ENCODE data around the gene RHBDD2. TPM values are rescaled to one million over a fixed set of nuclear protein-coding genes. Genes with fewer than 3 reads are reported as not detected.
"Not testable (repeated sequence)": the region's sequence is repeated elsewhere in the genome, so short reads cannot be mapped to it uniquely, and the experiment has no call there.

The RHBDD2 gene
- polyA plus RNA-seq, 1 of the 3 experiments (the other 2 are of a cell fraction), result 77.6 TPM

DNA sequence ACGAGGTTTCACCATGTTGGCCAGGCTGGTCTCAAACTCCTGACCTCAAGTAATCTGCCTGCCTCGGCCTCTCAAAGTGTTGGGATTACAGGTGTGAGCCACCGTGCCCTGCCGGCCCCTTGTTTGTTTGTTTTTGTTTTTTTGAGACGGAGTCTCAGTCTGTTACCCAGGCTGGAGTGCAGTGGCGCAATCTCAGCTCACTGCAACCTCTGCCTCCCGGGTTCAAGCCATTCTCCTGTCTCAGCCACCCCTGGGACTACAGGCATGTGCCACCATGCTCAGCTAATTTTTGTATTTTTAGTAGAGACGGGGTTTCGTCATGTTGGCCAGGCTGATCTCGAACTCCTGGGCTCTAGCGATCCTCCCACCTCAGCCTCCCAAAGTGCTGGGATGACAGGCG is 32.4 kb downstream of the RHBDD2 start:
- H4K20me1 ChIP-seq (ENCODE audit: insufficient read depth); H3K4me3 ChIP-seq (ENCODE audit: low read depth in 2 of 2, low read length in 1 of 2); H3K27ac ChIP-seq (ENCODE audit: low read depth in 2 of 2, low read length in 1 of 2); POLR2A ChIA-PET; H3K4me2 ChIP-seq; H3K27me3 ChIP-seq (ENCODE audit: insufficient read depth); H3K4me1 ChIP-seq (ENCODE audit: control insufficient read depth in 1 of 2, insufficient read depth in 2 of 2, low read depth in 1 of 2, low read length in 1 of 2); DNase-seq; H3K9me2 ChIP-seq; H3K9ac ChIP-seq; H3K36me3 ChIP-seq (replicated peaks in 1 of 2; ENCODE audit: control insufficient read depth in 1 of 2, insufficient read depth in 2 of 2, low read length in 1 of 2); H2AFZ ChIP-seq (ENCODE audit: low read depth); H3K9me3 ChIP-seq: not testable (repeated sequence)
- 72% methylated on average over 12 of the region's 12 CpGs for WGBS (ENCODE audit: low lambda C conversion rate)
- CTCF ChIA-PET, result interaction anchor here (0.7 to 4.9 kb wide), 3 partner anchors 20 to 109 kb away, joined by 4 to 15 read pairs (median 6); no protein-coding TSS in a partner anchor
- H3F3A ChIP-seq (replicated peaks; ENCODE audit: insufficient read depth), result peaks cover 10% of the 10 kb centered on the region
- peaks cover 10% of the 10 kb centered on the region for H3K79me2 ChIP-seq (ENCODE audit: insufficient read depth)

- Histone ChIP-seq H2AFZ (ENCODE audit: low read depth) (no peak overlapping the region), H3K27me3 (ENCODE audit: insufficient read depth) (no peaks in the 10 kb centered on the region), H3K79me2 (ENCODE audit: insufficient read depth) (peaks cover 31% of the 10 kb centered on the region), H3K9me2 (no peaks in the 10 kb centered on the region), H3K4me1 (ENCODE audit: control insufficient read depth in 1 of 2, insufficient read depth in 2 of 2, low read depth in 1 of 2, low read length in 1 of 2) (peaks cover 5 to 10% of the 10 kb centered on the region in 2 experiments; a peak in 2 of 4 replicates), H3K36me3 (replicated peaks in 1 of 2; ENCODE audit: control insufficient read depth in 1 of 2, insufficient read depth in 2 of 2, low read length in 1 of 2) (no peaks in the 10 kb centered on the region), H3K9me3 (no peaks in the 10 kb centered on the region), H4K20me1 (ENCODE audit: insufficient read depth) (no peaks in the 10 kb centered on the region; the same call in 1 of the 2 replicates), H3K27ac (ENCODE audit: low read depth in 2 of 2, low read length in 1 of 2) (no peak overlapping the region), H3K9ac (no peak overlapping the region), H3K4me2 (no peak overlapping the region), H3K4me3 (ENCODE audit: low read depth in 2 of 2, low read length in 1 of 2) (no peak overlapping the region), H3F3A (replicated peaks; ENCODE audit: insufficient read depth) (peaks cover 12% of the 10 kb centered on the region)
- no peak for DNase-seq
- WGBS (ENCODE audit: low lambda C conversion rate), result 96% methylated on average over 6 of the region's 6 CpGs
- no peak for TF ChIP-seq MEF2A (IDR thresholded peaks at IDR 0.05; ENCODE audit: borderline replicate concordance, low read depth)
- TF ChIP-seq POLR2AphosphoS5 (IDR thresholded peaks at IDR 0.05; ENCODE audit: low read depth, low read length), result no peak
- TF ChIP-seq, protein P1, sequence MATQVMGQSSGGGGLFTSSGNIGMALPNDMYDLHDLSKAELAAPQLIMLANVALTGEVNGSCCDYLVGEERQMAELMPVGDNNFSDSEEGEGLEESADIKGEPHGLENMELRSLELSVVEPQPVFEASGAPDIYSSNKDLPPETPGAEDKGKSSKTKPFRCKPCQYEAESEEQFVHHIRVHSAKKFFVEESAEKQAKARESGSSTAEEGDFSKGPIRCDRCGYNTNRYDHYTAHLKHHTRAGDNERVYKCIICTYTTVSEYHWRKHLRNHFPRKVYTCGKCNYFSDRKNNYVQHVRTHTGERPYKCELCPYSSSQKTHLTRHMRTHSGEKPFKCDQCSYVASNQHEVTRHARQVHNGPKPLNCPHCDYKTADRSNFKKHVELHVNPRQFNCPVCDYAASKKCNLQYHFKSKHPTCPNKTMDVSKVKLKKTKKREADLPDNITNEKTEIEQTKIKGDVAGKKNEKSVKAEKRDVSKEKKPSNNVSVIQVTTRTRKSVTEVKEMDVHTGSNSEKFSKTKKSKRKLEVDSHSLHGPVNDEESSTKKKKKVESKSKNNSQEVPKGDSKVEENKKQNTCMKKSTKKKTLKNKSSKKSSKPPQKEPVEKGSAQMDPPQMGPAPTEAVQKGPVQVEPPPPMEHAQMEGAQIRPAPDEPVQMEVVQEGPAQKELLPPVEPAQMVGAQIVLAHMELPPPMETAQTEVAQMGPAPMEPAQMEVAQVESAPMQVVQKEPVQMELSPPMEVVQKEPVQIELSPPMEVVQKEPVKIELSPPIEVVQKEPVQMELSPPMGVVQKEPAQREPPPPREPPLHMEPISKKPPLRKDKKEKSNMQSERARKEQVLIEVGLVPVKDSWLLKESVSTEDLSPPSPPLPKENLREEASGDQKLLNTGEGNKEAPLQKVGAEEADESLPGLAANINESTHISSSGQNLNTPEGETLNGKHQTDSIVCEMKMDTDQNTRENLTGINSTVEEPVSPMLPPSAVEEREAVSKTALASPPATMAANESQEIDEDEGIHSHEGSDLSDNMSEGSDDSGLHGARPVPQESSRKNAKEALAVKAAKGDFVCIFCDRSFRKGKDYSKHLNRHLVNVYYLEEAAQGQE (IDR thresholded peaks at IDR 0.05; ENCODE audit: low read depth, low read length), result no peak
- CTCF ChIA-PET, result interaction anchor here (0.9 to 2.9 kb wide), 5 partner anchors 12 to 400 kb away, joined by 3 to 13 read pairs (median 5); no protein-coding TSS in a partner anchor
- POLR2A ChIA-PET, result interaction anchor here (1.4 to 2.5 kb wide), 3 partner anchors 12 to 134 kb away, joined by 4 to 10 read pairs (median 7); partner anchors contain the start of genes MDH2 and STYXL1
Measured at GRCh38 chr7:75913437-75913836, 34.6 kb downstream of the RHBDD2 start.

- H4K20me1 ChIP-seq (ENCODE audit: insufficient read depth), result no peaks in the 10 kb centered on the region; the same call in 1 of the 2 replicates
- CTCF ChIA-PET, result interaction anchor here (0.9 to 2.9 kb wide), 5 partner anchors 11 to 400 kb away, joined by 3 to 13 read pairs (median 5); no protein-coding TSS in a partner anchor
- H2AFZ ChIP-seq (ENCODE audit: low read depth), result peak overlapping the region; percentile 89
- peak overlapping the region; percentile 74 to 93 for H3K4me3 ChIP-seq (ENCODE audit: low read depth in 2 of 2, low read length in 1 of 2)
- H3K4me2 ChIP-seq, result peak overlapping the region; percentile 84
- H3K79me2 ChIP-seq (ENCODE audit: insufficient read depth), result peaks cover 39% of the 10 kb centered on the region
- POLR2A ChIA-PET, result interaction anchor here (0.7 to 3.1 kb wide), 12 partner anchors 8 to 134 kb away, joined by 3 to 21 read pairs (median 5); partner anchors contain the start of genes MDH2, STYXL1 and TMEM120A
- H3K36me3 ChIP-seq (replicated peaks in 1 of 2; ENCODE audit: control insufficient read depth in 1 of 2, insufficient read depth in 2 of 2, low read length in 1 of 2), result no peaks in the 10 kb centered on the region
- 35% methylated on average over 18 of the region's 18 CpGs for WGBS (ENCODE audit: low lambda C conversion rate)
- H3K9me2 ChIP-seq, result no peaks in the 10 kb centered on the region
- DNase-seq, result peak; percentile 51
- no peaks in the 10 kb centered on the region for H3K27me3 ChIP-seq (ENCODE audit: insufficient read depth)
- H3K4me1 ChIP-seq (ENCODE audit: control insufficient read depth in 1 of 2, insufficient read depth in 2 of 2, low read depth in 1 of 2, low read length in 1 of 2), result peaks cover 5 to 10% of the 10 kb centered on the region in 2 experiments; a peak in 2 of 4 replicates
- no peaks in the 10 kb centered on the region for H3K9me3 ChIP-seq
- H3F3A ChIP-seq (replicated peaks; ENCODE audit: insufficient read depth), result peaks cover 12% of the 10 kb centered on the region
- peak overlapping the region; percentile 57 to 79; a peak in 3 of 4 replicates for H3K27ac ChIP-seq (ENCODE audit: low read depth in 2 of 2, low read length in 1 of 2)
- peak overlapping the region; percentile 73 for H3K9ac ChIP-seq
- no peak for TF ChIP-seq RAD21 (IDR thresholded peaks at IDR 0.05; ENCODE audit: low read length)
- TF ChIP-seq NFIC (IDR thresholded peaks at IDR 0.05; ENCODE audit: borderline replicate concordance), result no peak
- no peak for TF ChIP-seq SIN3A (IDR thresholded peaks at IDR 0.05; ENCODE audit: borderline replicate concordance, low read depth, low read length)
- TF ChIP-seq FOXM1 (IDR thresholded peaks at IDR 0.05; ENCODE audit: low read depth), result no peak
- TF ChIP-seq NRF1 (IDR thresholded peaks at IDR 0.05; ENCODE audit: low read depth, low read length), result no peak
- no peak for TF ChIP-seq CHD2 (IDR thresholded peaks at IDR 0.05; ENCODE audit: low read length, partially characterized antibody)
- TF ChIP-seq FOXJ3 (CRISPR knock-in tag; IDR thresholded peaks at IDR 0.05), result no peak
- no peak for TF ChIP-seq USF1 (IDR thresholded peaks at IDR 0.05; ENCODE audit: borderline replicate concordance, low read depth)
- TF ChIP-seq, protein P2, sequence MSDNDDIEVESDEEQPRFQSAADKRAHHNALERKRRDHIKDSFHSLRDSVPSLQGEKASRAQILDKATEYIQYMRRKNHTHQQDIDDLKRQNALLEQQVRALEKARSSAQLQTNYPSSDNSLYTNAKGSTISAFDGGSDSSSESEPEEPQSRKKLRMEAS (IDR thresholded peaks at IDR 0.05; ENCODE audit: low read depth), result no peak
- no peak for TF ChIP-seq FOSL2 (IDR thresholded peaks at IDR 0.05; ENCODE audit: borderline replicate concordance, low read depth)
- TF ChIP-seq USF2 (IDR thresholded peaks at IDR 0.05; ENCODE audit: borderline replicate concordance, low read depth, low read length), result no peak
- TF ChIP-seq EZH2phosphoT487 (IDR thresholded peaks at IDR 0.05; ENCODE audit: borderline replicate concordance, low read depth), result no peak
- no peak for TF ChIP-seq JUND (IDR thresholded peaks at IDR 0.05)
- TF ChIP-seq MEF2A (IDR thresholded peaks at IDR 0.05; ENCODE audit: borderline replicate concordance, low read depth), result no peak
Measured at GRCh38 chr7:75914169-75914654, 35.4 kb downstream of the RHBDD2 start.
